NCI-H2081 treated with DMSO at 0.1 percent for 48 hours (cell line): ENCODE data around the gene FARS2.

Experiments
- DNase-seq: peaks from one replicate; lab custom pipeline; 2025; lab: John Stamatoyannopoulos, UW

Gene FARS2

DNA sequence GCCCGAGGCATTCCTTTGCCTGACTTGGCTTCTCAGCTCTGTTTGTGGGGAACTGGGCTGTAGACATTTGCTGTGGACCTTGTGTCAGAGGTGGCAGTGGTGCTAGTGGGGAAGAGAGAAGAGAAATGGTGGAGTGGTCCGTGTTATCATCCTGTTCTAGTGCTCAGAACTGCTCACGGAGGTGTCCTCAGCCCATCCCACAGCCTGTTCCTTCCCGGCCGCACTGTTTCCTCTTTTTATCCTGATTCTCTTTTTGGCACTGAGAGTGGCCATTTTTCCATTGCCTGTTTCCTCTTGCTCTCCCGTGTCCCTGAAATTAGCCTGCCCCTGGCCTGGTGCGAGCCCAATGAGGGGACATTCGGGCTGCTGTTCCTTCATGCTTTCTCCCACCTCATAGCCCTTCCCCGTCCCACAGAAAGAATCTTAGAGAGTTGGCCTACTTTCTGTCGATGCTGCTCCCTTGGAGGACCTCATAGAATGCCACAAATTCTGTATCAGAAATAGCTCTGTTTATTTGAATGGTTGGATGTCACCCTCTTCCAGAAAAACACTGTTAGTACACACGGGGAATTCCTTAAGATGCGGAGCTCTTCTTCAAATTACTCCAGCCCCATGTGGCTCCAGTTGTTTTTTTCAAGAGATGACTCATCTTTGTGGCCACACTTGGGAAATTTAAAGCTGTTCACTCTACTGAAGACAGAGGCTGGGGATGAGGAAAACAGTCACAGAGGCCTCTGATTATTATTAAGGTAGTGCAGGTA is 26.1 kb downstream of the FARS2 start:
- DNase-seq = no peak

DNA sequence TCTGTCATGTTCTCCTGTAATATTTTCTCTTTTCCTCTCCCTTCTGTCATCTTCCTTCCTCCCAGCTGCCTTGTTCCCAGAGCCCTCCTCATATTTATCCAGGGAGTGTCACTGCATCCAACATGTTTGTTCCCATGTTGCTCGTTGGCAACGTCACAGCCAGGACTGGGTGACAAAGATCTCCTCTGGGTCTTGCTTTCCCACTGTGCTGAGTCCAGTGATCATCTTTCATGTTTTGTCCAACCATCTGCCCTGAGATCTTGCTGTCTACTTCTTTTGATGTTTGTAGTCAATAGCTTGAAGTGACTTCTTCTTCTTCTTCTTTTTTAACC is 26.6 kb downstream of the FARS2 start:
- DNase-seq = no peak

DNA sequence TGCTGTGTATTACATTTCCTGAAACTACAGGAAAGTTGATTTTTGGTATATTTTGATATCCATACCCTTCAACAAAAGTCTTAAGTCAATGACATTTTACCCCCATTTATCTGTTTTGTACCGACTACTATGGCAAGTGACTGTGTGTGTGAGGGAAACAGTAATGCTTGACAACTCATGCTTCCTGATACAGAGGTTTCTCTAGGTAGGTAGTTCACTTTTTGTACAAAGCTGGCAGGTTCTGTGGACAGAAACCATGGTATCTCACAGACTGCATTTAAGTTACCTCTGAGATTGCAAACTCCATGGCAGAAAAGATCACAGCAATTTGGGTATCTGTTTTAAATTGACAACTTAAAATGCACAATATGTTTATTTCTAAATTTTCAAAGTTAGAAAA is 28.8 kb downstream of the FARS2 start:
- no peak for DNase-seq

DNA sequence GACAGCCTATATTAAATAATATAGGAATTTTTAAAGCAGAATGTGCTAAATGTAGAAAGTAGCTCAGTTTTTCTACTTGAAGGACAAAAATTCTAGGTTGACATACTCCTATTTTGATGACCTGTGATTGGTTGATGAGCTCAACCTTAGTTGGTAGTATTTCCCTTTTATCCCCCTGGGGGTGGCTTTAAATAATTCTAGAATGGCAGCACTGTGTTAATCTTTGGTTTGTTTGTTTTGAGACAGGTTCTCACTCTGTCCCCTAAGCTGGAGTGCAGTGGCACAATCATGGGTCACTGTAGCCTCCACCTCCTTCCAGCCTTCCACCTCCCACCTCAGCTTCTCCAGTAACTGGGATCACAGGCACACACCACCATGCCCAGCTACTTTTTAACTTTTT is 29.2 kb downstream of the FARS2 start:
- no peak for DNase-seq

DNA sequence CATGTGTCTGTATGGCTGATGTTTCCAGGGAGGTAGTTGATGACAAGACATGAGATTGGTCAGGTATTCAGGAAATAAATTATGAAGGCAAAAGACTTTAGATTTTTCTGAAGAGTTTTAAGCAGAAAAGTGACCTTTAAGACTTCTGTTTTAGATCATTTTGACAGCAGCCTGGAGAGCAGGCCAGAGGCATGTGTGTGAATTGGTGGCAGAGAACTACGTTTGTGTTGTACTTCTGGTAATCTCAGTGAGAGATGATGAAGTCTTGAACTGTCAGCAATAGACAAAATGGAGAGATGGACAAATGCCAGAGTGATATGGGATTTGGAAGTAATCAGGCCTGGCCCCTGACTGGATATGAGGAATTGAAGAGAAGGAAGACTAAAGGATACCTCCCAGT is 30.8 kb downstream of the FARS2 start:
- DNase-seq = no peak

DNA sequence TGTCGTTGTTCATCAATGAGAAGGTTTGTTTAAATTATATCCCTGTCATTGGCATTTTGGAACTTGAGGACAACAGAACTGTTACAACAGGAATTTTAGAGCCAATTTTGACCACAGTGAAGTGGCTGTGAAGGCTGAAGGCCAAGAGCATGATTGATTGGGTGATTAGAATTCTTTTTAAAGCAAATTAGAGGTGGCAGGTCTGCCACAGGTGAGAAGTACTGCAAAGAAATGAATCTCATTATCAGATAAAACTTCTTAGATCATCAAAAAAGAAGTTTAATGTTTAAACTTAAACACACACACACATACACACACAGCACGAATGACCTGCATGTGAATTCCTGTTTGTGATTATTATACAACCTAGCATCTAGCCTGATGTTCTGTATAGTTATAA is 32.4 kb downstream of the FARS2 start:
- DNase-seq = no peak

DNA sequence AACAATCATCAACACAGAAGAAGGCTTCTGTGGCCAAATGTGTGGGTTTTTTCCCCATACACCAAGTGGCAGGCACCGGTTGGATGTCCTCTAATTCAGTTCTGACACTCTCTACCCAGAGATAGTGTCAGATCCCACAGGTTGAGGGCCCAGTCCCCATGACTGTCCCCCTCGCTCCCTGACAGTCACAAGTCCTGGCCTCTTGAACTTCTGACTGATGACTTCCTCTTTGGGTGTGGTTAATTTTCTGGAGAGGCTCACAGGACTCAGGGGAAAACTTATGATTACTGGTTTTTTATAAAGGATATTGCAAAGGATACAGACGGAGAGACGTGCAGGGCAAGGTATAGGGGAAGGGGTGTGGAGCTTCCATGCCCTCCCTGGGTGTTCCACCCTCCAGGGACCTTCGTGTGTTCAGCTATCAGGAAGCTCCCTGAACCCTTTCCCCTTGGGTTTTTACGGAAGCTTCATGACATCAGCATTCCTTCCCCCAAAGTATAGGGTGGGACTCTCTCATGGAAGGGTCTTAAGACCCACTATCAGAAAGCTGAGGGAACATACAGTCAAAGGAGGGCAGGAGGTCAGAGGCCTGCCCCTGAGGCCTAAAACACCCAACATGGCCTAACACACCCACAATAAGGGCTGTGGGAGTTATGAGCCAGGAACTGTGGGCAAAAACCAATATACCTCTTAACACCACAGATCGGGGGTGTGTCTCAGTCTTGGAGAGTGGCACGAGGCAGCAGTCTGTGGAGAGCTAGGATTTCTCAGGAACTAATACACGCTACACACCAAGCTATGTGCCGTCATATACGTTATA is 33.3 kb downstream of the FARS2 start:
- no peak for DNase-seq

DNA sequence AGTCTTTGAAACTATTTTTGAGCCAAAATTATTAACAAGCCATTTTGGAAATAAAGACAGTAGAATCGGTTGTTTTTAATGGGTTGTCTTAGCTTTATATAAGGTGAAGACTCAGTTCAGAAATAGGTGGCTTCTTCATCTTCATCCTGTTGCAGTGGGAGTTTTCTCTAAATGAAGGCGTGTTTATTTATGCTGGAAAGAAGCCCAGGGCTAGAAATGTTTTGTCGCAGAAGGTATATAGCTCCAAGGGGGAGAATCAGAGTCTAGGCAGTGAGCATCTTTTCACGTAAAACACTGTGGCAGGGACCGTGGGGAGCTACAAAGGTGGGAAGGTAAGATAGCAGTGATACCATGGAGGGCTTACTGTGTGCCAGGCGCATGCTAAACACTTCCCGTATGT is 34.3 kb downstream of the FARS2 start:
- DNase-seq = no peak

DNA sequence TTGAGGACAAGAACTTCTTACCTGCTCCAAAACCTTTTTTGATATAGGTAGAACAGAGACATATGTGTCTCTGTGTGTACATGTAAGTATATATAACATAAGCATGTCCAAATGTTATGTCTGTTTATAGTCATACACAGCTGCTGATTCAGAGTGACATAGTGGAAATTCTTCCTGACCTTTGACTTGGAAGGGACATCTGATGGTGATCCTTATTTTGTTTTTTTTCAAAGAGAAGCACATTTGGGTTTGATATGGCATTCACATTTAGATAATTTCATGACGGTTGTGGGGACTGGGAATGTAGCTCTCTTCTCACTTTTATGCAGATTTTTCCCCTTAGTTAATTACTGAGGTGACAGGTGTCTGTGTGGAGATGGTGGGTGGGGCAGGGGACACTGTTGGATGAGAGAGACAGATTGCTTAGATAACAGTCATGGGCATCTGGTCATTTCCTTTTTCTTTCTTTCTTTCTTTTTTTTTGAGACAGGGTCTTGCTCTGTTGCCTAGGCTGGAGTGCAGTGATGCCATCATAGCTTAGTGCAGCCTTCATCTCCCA is 39.0 kb downstream of the FARS2 start:
- no peak for DNase-seq

DNA sequence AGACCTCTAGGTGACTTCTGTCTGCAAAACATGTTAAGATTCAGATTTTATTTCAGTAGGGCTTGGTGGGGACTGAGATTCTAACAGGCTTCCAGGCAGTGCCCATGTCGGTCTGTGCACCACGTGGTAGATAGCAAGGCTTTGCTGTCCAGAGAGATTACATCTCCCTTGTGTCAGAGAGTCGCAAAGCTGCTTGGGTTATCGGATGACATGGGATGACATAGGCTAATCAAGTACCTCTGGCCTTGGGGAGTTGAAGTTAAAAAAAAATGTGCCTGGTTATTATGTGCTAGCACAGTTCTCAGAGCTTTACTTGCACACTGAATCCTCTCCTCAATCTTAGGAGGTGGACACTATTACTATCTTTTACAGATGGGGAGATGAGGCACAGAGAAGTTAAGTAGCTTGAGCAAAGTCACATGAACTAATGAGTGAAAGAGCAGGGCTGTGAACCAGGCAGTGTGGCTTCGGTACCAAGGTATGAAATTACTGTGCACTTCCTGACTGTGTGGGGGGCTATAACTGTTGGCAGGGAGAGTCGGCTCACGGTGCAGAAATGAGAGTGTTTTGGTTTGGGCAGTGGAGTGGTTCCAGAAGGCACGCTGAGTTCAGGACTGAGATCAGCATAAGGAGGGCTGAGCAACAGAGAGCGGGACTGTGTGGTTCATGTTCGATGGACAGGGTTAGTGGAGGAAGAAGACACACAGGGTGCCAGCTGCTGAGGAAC is 41.1 kb downstream of the FARS2 start:
- DNase-seq = no peak

DNA sequence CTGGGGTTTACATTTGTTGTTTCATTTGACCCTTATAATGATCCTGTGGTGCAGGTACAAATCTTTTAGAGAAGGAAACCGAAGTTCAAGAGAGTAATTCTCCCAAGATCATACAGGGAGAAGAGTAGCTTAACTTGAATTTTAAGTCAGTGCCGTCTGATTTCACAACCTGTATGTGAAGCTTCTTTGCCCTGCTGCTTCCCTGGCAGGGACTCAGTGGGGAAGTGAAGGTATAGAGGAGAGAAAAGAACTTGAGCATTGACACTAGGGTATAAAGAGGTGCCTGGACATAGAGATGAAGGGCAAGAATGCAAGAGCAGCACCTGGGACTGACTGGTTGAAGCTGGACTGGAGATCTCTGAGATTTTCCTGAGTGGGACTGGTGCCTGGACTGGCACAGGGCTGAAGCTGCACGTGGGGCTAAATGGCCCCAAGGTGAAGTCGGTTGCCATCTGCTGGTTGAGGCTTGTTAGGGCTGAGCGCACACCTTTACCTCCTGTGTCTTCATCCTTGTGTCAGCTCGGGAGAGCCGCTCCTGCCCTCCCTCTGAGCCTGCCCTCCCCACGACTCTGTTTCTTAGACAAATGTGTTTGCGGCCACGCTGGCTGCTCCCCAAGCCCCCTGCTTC is 41.8 kb downstream of the FARS2 start:
- no peak for DNase-seq

DNA sequence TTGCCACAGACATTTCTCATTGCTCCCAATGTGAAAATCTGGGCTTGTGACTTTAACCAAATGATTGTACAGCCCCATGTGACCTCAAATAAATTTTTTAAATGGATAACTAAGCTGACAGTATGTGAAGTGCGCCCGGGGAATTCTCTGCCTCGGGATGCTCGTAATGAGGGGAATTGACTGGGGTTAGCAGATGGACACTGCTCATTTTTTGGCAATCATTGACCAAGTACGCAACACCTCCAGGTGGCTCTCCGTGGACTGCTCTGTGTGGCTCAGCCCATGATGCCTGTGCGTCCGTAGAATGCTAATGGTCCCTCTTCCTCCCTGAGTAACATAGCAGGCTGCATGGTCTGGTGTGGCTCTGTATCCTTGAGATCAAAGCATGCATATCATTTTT is 42.4 kb downstream of the FARS2 start:
- no peak for DNase-seq

DNA sequence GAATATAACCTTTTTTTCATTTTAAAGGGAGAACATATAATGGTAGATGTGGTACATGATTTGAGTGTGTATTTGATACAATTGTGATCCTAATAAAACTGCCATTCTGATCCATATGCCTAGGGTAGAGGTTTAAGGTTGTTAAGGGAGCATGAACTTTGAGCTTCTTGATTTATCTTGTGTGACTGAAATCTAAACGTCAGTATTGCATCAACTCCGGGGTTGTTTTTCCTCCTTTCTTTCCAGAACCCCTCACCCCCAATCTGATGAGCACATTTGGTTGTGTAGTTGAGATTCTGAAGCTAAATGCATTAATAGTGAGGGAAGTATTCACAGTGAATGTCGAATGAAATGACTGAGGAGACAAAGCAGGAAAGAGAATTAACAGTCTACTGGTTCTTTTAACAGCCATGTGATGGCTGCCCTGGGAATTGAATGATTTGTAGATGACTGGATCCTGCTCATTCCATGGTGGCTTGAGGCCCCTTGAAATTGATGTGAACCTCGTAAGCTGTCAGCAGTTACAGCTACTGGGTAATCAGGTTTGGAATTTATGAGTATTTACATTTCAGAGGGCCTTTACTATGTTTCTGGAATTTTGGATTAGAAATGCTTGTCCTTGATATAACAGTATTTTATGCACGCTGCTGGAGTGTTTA is 44.8 kb downstream of the FARS2 start:
- no peak for DNase-seq

DNA sequence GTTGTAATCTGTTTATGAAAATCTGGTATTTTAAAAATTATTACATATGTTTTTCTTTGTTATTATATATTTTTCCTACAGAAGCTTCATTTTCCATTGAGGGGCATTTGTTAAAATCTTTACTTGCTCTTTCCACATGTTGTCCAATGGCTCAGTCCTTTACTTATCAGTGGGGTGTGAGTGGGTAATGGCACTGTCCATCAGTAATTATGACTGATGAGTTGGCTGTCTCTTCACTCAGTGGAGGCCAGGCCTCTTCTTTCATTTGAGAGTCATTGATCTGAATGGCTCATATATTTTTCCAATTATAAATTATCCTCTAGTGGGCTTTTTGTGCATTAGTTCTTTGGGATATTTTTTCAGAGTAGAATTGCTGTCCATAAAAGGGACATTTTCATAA is 45.7 kb downstream of the FARS2 start:
- DNase-seq = no peak

DNA sequence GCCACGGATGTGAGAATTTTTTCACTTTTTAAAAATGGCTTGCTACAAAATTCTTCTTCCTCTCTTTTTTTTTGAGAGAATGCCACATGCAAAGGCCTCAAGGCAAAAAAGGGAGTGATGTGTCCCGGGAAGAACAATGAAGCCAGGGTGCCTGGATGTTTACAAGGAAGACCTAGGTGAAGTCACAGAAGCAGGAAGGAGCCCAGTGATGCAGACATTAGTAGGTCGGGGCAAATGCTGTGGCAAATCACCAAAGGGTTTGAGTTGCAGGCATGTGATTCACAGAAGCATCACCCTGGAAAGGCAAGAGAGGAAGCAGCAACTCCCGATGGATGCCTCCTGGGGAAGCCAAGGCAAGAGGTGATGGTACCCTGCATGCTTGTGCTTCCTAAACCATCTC is 46.8 kb downstream of the FARS2 start:
- DNase-seq = no peak

DNA sequence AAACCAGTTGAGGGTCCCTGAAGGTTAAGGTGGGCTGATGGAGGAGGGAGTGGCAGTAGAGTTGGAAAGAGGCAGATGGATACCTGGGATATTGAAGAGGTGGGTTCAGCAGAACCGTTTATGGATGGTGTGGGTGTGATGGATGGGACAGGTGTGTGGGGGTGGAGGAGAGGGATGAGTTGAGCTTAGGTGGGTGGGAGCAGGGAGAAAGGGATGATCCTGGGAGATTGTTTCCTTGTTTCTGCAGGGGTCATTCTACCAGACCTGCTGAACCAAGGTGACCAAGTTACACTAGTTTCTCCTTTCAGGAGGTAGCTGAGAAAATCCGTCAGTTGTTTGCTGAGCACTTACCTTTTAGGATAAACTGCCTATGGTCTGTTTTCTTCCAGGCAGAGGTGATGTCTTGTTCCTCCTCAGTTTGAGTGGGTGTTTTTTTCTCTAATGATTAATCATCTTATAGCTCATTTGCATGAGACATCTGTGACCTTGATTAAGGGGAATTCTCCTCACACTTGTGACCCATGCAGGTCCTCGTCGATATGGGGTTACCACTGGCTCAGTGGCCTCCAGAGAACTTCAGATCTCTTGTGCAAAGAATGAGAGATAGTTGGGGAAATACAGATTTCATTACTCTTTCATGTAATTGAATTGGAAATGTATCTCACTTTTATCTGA is 53.0 kb downstream of the FARS2 start:
- DNase-seq = no peak

DNA sequence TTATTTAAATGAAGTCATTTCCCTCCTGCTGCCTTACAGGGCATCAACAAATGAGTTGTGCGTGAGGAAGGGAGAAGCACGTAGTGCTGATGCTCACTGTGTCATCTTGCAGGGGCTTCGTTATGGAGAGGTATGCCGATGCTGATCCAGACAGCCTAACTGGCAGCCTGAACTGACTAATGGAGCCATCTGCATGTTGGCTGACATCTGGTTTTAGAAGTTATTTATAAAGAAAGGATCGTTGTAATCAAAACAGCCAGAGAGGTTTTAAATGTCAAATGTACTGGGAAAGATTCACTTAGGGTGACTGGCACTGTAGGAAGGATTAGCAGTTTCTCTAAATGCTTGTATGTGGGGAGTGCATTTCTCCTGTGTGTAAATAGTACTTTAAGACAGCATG is 54.6 kb downstream of the FARS2 start:
- DNase-seq = no peak

DNA sequence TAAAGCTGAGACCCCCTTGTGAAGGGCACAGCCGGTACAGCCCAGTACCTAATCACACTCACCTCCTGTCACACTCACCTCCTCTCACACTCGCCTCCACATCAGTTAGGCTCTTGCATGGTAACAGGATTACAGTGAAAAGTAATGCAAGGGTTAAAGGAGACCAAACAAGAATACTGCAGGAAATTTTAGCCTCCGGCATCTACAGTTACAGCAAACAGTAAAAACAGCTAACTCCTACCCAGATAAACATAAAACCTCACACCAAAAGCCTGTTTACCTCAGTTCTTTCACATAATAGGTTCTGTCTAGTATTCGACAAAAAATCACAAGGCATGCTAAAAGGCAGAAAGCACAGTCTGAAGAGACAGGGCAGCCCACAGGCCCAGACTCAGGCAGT is 55.6 kb downstream of the FARS2 start:
- DNase-seq = no peak

DNA sequence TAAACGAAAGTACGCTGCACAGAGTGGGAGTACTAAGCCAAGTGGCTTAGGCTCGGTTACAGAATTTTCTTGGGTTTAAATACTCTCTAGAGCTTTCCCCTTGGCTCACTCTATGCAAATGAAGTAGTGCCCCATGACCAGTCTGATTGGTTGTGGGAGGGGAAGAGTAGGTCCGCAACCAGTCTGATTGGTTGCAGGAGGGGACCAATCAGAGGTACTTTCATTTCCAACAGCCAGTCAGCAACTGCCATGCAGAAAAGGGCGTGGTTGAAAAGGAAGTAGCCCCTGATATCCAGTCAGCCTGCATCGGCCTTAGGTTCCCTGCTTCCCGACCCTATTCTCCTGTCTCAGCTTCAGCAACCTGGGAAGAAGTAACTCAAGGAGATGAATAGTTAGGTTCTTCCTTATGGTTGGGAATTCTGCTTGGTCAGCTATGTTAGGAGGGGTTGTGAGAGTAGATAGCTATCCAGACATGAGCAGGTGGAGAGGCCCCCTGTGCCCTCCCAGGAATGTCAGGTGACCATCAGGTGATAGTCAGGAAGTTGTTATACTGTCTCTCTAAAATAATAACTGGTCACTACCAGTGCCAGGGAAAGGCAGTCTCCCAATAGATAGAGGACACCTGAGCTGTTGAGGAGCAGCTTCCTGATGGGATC is 57.4 kb downstream of the FARS2 start:
- no peak for DNase-seq

DNA sequence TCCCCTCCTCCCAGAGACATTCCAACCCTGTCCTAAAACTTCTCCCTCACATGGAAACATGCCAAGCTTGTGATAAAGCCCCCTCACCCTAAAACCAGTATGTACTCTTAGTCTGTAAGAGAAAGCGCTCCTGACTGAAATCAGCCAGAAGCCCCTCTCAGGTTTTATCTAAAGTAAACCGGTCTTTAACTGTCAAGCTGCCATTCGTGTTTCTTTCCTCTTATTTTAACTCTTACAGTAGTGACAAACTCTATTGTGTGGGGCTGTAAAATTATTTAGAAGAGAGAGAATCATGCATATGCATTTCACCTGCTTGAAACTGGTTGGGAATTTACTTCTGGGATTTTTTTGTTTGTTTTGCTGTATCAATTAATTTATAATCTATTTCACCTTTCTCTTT is 62.7 kb downstream of the FARS2 start:
- no peak for DNase-seq

DNA sequence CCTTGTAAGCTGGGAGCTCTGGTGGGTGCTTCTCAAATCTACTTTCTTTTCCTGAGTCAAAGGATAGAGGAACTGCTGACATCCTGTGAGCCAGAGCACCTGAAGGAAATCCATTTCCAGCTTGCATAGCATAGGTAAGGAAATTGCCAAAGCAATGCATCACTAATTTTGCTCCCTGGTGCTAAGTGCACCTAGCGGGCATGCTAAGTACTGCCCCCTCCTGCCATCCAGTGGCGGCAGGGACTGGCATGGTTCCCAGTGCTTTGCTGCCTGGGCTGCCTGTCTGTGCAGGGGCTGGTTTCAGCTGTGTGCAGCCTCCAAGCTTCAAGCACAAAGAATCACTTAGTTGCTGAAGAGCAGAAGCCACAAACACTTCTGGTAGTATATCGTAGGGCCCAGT is 63.9 kb downstream of the FARS2 start:
- no peak for DNase-seq
